ENCODE measurements around the gene NDFIP1.
"Not testable (repeated sequence)": the region's sequence is repeated elsewhere in the genome, so short reads cannot be mapped to it uniquely, and the experiment has no call there.

NDFIP1 gene

DNA sequence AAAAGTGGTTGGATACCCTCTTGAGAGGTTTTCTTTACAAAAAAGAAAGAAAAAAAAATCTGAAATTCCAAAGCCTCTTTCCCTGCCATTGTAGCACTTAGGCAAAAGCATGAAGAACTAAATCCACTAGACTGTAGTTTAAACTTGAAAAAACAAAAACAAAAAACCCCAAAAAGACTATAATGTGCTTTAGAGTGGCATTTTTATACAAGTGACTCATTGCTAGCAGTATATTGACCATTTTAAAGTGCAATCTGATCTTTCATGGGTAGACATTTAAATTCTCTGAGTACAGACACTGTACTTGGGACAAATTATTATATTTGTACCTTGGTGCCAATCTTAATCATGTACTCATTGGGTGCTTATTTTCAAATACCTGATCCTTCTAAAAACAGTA, 50.8 kb downstream of the NDFIP1 start:
- DNase-seq = no peak

DNA sequence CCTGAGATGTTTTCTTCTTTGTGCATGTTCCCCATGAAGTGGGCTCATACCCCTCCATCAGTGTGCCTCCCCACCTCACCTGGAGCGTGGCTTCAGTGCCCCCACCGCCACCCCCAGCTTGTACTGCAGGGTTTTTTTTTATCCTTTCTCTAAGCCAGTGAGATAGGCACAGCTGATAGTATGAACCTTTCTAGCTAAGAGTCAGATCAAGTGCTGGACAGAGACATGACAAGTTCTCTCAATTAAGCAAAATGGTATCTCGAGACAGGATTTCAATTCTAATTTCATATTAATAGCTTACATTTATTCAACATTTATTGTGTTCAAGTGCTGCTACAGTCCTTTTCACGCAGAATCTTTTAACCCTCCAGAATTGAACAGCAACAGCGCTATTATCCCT, 55.7 kb downstream of the NDFIP1 start:
- DNase-seq = no peak

DNA sequence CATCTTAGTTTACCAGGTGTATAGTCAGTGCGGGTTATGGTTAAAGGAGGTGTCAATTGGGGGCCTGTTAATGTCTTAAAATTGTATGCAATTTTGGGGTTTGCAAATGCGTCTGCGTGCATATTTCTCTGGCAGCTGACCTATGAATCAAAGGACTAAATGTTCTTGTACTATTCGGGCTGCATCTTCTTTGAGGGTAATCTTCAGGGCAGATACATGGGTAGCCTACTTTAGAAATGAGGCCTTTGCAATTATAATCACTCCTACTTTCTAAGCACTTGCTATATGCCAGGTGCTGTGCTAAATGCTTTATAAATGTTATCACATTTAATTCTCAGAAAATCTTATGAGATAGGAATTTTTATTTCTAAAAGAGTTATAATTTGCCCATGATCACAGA, 58.2 kb downstream of the NDFIP1 start:
- DNase-seq = no peak

DNA sequence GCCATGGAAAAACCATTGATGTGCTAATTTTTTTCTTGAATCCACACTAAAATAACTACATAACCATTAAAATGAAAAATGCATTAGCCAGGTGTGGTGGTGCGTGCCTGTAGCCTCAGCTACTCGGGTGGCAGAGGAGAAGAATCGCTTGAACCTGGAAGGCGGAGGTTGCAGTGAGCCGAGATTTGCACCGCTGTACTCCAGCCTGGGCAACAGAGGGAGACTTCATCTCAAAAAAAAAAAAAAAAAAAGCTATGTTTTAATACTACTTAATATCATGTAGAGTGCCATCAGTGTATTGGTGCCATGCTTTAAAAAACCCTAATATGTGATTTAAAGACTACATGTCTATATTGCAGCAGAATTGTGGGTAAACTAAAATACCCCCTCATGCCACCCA, 58.9 kb downstream of the NDFIP1 start:
- no peak for DNase-seq

DNA sequence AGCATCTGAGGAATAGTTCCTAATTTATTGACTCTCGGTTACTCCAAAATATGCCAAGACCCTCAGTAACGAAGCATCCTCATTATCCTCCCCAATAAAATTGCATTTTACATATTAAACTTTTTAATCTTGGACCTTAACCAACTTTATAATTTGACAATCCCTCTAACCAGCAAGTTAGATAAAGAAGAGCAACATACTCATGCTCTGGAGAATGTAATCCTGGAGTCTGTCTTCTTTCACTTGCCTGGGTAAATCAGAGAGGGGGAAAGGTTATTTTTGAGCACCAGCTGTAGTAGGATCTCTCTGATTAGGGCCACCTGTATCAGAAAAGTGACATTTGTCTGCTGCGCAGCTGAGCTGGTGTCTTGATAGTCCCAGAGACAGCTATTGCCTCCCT, 59.8 kb downstream of the NDFIP1 start:
- DNase-seq = no peak

DNA sequence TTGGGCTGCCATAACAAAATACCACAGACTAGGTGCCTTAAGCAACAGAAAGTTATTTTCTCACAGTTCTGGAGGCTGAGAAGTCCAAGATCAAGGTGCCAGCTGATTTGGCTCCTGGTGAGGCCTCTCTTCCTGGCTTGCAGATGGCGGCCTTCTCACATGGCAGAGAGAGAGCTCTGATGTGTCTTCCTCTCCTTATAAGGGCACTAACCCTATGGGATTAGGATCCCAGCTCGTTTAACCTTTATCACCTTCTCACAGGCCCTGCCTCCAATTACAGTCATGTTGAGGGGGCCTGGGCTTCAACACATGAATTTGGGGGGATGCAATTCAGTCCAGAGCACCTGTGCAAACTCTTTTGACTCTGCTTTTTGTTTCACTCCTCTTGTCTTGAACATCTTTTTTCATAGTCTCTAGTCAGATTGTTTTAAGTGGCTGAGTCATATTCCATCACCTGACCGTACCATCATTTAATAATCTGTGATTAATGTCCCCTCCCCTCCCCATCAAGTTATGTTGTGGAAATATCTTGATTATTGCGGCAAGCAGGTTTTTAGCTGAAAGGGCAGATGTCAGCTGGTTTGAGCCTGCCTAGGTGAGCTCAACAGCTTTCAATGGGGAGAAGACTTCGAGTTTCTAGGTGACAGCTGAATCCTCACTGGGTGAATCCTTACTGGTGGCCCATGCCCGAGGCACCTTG, 61.8 kb downstream of the NDFIP1 start:
- no peak for DNase-seq

DNA sequence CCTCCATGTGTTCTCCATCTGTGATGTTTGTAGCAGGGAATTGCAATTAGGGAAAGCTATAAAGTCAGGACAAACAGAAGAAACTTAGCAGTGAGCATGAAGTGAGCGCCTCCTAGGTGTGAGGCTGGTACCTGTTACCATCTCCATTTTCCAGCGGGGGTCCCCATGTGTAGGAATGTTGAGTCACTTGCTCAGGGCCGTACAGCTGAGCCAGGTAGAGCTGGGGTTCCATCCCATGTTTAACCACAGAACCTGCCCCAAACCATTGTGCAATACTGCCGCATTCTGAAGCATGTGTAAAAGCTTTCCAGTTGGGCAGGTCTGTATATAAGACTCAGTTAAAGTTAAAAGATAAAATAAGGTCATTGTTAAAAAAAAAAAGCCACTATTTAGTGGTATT, 62.7 kb downstream of the NDFIP1 start:
- no peak for DNase-seq

DNA sequence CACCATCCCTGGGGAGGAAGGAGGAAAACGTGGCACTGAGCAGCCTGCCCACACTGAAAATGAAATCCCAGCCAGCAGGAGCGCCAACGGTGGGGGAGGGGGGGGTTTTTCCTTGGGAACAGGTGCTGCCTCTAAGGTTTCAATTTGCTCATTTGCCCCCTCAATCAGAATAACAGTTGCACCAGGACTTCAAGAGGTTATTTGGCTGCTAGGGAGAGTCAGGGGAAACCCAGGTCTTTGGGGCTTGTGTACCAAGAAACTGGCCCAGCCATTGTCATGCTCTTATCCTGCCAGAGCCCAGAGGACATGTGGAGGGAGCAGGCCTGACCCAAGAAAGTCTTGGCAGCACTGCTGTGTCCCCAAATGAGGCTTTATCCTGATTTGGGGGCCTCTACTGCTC, 66.5 kb downstream of the NDFIP1 start:
- peak; percentile 55 for DNase-seq

DNA sequence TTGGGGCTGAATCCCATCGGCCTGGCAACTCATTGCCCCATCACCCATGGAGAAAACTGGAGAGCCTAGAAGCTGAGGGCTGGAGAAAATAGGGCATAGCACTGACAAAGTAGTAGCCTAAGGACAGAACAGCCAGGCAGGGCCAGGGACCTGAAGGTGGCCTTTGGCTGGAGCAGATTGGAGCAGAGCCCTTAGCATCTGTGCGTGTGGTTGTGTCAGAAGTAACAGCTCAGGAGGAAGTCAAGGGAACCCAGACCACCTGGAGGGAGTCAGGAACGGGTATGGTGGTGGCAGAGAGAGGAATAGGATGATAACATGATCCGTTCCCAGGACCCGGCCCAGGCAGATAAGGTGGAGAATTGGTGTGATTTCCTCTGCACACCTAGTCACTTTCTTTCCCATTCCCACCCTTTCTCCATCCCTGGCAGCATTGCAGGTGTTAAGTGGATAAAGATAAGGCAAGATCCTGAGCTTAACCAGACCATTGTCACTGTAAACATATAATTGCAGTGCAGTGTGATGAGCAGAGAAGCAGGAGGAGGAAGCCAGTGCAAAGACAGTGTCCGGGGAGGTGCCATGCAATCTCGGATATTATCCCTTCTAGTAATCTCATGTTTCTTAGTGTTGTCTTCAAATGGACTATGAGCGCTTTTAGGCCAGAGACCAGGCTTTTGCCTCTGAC, 67.0 kb downstream of the NDFIP1 start:
- no peak for DNase-seq

DNA sequence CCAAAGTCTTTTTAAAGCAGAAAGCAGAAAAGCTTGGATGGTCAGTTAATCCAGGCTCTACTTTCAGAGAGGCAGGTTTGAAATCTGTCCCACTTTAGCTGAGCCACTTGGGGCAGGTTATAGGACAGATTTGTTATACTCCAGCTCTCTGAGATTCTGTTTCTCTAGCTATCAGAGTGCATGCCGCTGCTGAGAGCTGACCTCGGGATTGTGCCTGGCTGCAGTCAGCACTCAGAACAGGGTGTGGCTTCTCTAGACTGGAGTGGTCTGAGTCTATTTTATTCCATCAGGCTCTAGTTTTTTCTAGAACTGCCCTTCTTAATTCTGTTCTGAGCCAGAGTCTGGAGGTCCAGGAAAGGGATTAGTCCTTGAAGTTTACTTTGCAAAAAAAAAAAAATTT, 67.7 kb downstream of the NDFIP1 start:
- DNase-seq = no peak

DNA sequence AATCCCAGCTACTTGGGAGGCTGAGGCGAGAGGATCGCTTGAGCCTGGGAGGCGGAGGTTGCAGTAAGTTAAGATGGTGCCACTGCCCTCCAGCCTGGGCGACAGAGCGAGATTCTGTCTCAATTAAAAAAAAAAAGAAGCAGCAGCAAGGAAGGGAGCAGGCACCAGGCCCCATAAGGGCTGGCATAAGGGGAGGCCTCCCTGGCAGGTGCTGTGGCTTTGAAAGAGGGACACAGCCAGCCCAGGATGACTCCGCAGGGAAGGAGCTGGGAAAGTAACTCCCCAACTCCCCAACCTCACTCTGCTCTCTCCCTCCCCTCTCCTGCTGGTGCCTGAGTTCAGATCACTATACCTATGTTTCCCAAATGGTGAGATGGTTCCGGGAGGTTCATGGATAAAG, 70.1 kb downstream of the NDFIP1 start:
- no peak for DNase-seq

DNA sequence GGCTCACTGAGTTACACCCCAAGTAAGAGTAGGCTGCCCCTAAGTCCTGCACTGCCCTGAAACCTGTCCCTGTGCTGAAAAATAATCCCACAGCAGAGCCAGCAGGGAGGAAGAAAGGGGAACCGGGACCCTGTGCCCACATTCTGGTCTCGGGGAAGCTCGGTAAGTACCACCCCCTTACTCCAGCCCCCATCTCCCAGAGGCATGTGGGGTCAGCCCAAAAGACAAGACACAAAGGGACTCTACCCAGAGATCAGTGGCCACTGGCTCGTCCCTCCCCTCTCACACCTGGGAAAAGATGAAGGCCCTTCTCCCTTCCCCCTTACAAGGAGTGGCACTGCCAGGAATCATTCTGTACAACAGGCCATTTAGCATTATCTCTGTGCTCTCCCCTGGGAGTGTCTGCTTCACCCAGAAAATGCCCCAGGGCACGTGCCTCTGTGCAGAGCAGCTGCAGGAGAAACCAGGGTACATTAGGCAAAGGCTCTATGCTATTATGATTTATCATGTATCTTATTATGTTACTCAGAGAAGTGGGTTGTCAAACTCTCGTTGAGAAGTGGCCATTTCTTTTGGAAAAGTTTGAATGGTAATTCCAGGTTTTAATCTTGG, 71.3 kb downstream of the NDFIP1 start:
- DNase-seq = no peak

DNA sequence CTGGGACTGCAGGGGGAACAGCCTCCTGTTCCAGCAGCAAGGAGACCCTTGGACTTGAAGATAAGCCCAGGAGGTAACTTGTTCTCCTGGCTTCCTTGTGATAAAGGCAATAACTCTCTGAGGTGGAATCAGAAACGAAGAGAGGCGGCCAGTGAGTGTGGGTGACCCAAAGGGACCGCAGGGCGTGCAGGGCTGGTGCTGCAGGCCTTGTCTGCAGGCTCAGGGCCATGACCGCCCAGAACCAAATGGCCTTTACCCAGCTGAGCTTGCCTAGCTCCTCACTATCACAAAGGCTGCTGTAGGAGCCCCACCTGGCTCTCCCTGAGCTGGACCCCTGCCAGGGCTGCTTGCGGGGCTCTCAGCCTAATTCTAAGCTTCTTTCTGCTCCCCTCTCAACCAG, 72.5 kb downstream of the NDFIP1 start:
- DNase-seq = no peak

DNA sequence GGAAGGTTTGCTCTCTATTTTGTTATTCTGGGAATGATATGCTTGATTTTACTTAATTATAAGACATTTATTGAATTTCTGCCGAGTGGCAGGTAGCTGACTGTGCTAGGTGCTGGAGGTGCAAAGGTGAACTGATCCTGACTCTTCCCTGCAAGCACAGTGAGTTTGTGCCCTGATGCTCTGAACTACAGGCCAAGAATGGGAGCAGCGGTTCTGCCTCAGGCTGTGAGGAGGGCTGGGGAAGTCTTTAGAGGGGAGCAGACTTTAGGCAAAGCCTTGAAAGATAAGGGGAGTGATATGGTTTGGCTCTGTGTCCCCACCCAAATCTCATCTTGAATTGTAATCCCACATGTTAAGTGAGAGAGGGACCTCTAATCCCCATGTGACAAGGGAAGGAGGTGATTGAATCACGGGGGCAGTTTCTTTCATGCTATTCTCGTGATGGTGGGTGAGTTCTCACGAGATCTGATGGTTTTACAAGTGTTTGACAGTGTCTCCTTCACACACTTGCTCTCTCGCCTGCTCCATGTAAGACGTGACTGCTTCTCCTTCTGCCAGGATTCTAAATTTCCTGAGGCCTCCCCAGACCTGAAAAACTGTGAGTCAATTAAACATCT, 73.1 kb downstream of the NDFIP1 start:
- DNase-seq = no peak

DNA sequence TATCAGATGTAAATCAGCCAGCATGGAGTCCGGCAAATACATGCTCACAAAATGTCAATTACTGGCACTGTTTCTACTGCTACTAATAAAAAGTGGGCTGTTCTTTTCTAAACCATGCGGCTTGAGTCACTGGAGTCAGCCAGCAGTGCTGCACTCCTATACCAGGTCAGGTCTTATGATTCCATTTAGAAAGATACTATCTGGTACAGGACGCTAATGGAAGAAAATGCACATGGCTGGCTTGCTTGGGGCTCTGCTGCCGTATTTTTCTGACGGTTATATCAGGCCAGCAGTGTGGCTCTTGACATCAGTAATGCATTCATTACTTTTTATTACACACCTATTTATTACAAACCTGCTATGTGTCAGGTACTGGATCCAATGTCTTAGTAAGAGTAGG, 74.3 kb downstream of the NDFIP1 start:
- DNase-seq = no peak

DNA sequence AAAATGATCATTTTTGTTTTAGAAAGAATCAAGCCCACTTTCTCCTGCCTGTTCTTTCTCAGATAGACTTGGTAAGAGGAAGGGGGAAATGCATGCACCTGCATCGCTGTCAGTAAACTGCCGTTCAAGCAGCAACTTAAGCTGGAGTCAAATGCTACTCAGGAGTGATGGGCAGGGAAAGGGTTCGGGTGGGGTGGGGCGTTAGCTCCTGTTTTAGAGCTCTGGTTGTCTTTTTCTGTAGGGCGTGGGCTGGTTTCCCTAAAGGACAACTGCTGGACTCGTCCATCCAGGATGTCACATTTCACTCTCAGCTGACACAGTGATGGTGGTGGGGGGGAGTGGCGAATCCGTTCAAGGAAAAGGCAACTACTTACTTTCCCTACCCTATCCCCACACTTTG, 75.0 kb downstream of the NDFIP1 start:
- no peak for DNase-seq

DNA sequence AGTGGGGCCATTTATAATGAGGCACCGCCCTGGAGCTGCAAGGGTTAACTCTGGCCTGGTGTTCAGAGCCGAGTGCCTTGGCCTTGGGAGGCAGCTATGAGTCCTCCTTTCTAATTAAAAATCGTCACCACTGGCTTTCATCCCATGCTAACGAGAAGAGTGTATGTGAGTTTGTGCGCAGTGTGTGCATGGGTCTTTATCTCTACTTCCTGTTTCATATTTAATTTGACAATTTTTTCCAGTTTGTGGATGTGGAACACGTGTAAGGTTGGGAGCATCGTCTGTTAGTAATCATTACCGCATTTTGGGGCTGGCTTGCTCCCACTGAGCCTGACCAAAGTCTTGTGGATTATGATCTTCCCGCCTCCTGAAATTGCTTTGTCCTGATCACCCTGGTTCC, 76.4 kb downstream of the NDFIP1 start:
- DNase-seq = no peak

DNA sequence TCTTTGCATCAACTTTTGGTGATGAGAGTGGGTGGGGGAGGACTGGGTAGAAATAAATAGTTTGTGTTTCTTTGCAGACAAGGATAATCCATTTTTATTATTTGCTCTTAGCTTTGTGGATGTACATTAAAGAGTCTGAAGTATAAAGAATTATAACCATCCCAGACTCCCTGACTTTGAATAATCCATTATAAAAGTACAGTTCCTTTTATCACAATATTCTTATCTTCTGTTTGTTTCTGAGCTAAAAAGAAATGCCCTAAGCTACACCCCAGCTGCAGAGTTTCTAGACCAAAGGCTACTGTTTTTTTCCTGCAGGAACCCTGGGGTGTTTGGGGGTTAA, 77.9 kb downstream of the NDFIP1 start:
- no peak for DNase-seq

DNA sequence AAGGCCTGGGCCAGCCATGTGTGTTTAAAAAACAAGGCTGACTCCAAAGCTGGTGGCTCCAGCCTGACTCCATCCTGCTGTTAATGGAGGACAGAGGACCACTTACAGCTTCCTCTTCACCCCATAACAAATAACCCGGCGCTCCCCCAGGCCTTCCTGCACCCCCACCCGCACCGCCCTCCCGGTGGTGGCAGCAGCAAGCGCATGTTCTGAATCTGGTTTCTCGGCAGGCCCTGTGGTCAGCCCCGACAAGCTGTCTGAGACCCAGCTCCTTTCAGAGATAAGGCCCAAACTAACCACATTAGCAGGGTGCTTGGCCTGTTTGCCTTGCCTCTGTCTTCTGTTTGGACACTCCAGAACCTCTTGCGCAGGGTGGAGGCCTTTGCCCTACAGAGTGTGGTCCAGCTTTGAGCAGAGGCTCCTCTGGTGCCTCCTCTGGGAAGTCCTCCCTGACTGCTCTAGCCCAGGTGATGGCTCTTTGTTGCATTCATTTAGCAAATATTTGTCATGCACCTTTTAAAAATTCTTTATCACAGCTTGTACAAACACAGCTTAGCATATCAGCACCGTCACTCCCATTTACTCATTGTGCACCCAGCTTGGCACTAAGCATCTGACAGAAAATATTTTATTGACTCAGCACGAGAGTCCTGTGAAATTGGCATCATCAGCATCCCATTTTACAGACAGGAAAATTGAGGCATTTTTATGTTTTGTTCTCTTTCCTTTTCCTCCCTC, 78.4 kb downstream of the NDFIP1 start:
- DNase-seq = no peak

DNA sequence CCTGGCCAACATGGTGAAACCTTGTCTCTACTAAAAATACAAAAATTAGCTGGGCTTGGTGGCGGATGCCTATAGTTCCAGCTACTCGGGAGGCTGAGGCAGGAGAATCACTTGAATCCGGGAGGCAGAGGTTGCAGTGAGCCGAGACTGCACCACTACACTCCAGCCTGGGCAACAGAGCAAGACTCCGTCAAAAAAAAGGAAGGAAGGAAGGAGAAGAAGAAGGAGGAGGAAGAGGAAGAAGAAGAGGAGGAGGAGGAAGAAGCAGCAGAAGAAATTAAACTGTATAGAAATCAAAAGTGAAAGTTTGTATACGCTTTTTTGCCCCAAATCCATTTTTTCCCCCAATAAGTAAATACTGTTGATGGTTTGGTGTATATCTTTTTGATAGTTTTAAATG, 80.1 kb downstream of the NDFIP1 start:
- DNase-seq = not testable (repeated sequence)

DNA sequence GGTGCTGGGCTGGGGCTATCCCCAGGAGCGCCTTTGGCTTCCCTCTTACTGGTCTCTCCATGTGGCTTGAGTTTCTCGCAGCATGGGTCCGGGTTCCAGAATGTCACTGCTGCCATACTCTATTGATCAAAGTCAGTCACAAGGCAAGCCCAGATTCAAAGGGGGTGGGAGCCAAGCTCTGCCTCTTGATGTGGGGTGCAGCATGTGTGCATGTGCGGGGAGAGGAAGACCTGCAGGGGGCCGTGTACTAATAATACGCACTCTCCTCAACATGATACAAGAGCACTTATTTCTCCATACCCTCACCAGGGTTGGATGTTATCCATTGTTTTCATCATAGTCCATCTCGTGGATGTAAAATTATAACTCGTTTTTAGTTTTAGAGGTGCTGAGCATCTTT, 81.2 kb downstream of the NDFIP1 start:
- DNase-seq = no peak

DNA sequence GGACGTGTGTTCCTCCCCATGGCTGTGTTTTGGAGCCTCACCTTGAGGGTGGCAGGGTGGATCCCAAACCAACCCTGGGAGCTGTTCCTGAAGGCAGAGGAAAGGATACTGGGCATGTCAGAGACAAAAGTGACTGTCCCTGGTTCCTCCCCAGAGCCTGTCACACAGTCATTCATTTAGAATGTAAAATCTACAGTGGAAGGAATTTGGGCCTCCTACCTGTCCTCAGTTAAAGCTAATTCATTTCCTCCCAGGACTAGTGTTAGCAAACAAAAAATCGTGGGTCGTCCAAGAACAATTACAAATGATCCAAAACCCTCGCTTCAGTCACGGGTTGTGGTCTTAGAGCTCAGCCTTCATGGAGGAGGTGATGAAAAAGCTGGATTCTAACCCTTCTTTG, 83.2 kb downstream of the NDFIP1 start:
- no peak for DNase-seq

DNA sequence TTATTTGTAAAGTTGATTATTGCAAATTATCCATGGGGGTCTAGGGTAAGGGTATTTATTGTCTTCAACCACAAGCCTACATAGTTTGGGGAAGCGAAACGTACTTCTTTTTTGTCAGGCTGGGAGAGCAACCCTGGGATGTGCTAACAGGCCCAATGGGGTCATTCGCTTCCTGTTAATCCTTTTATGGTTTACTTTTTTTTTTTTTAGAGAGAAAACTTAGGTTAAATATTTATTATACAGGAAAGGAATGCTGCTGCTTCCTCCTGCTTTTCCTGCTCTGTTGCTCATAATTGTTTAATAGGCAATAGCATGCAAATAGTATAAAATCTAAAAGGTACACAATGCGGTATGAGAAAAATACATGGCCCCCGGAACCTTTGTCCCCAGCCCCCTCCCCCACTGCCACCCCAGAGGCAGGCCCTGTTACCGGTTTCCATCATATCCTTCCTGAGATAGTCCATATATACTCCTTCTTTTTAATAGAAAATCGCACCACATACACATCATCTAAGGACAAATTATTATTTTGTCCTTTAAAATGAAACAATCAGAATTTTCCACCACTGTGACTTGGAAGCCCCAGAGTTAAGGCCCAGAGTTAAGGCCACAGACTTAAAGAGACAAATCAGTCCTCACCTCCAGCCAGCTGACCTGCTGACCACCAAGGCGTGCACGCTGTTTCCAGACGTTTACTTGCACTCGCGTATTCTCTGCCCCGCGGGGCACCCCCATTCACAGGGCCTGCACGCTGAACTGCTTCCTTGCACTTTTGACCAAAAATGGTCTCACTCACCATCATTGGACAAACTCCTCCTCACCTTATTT, 83.9 kb downstream of the NDFIP1 start:
- no peak for DNase-seq

Data from NCI-H1092 treated with DMSO at 0.1 percent for 48 hours (cell line).